Parathyroid adenoma (tissue), 2 donors: ENCODE measurements around the gene NFYC.
A peak's percentile ranks its signal among the peaks of the same experiment; 100 is the strongest.

Source experiments
- H2AFZ ChIP-seq: fragments of 300-600 bp; sonication (generic); one replicate; pipeline ENCODE4 v1.7.0; 2017; ENCODE audit warnings: antibody characterized with exemption, mild to moderate bottlenecking
- H3K27ac ChIP-seq: fragments of 300-600 bp; sonication (generic); one replicate; pipeline ENCODE4 v1.7.0; 2017
- H3K27me3 ChIP-seq: fragments of 300-600 bp; sonication (generic); one replicate; pipeline ENCODE4 v1.7.0; 2017; ENCODE audit warnings: low read length; ENCODE audit not compliant: control insufficient read depth, insufficient read depth
- H3K36me3 ChIP-seq: fragments of 300-600 bp; sonication (generic); one replicate; pipeline ENCODE4 v1.7.0; 2017; ENCODE audit warnings: low read length; ENCODE audit not compliant: control insufficient read depth, insufficient read depth
- H3K4me1 ChIP-seq: fragments of 300-600 bp; sonication (generic); one replicate; pipeline ENCODE4 v1.7.0; 2017; ENCODE audit warnings: control low read depth
- H3K4me2 ChIP-seq: fragments of 300-600 bp; sonication (generic); one replicate; pipeline ENCODE4 v1.7.0; 2017; ENCODE audit warnings: low read length
- H3K4me3 ChIP-seq: fragments of 300-600 bp; sonication (generic); one replicate; pipeline ENCODE4 v1.7.0; 2017; ENCODE audit warnings: low read depth, low read length
- H3K79me2 ChIP-seq: fragments of 300-600 bp; sonication (generic); one replicate; pipeline ENCODE4 v1.7.0; 2017; ENCODE audit warnings: control low read depth
- H3K9ac ChIP-seq: fragments of 300-600 bp; sonication (generic); one replicate; pipeline ENCODE4 v1.7.0; 2017; ENCODE audit warnings: mild to moderate bottlenecking
- H3K9me3 ChIP-seq: fragments of 300-600 bp; sonication (generic); one replicate; pipeline ENCODE4 v1.7.0; 2017; ENCODE audit warnings: low read length; ENCODE audit not compliant: control insufficient read depth
- CTCF ChIP-seq: fragments of 300-600 bp; sonication (generic); IDR thresholded peaks from one replicate; pipeline ENCODE4 v1.7.0; 2017; ENCODE audit warnings: antibody characterized with exemption, mild to moderate bottlenecking
- donor health status: primary hyperparathyroidism.

NFYC gene

GRCh38 chr1:40780678-40781607, 89.4 kb downstream of the NFYC start:
- Histone ChIP-seq H3K4me2 (no peak overlapping the region), H2AFZ (no peak overlapping the region)
- no peak for TF ChIP-seq CTCF

GRCh38 chr1:40781608-40781971, 90.1 kb downstream of the NFYC start:
- Histone ChIP-seq H3K79me2 (no peaks in the 10 kb centered on the region), H3K27me3 (no peaks in the 10 kb centered on the region), H3K9me3 (no peaks in the 10 kb centered on the region), H2AFZ (no peak overlapping the region), H3K4me2 (no peak overlapping the region), H3K9ac (no peak overlapping the region), H3K27ac (no peak overlapping the region), H3K36me3 (no peaks in the 10 kb centered on the region), H3K4me1 (peaks cover 3% of the 10 kb centered on the region), H3K4me3 (no peak overlapping the region)
- no peak for TF ChIP-seq CTCF

More at GRCh38 chr1:40780678-40781607, 89.4 kb downstream of the NFYC start:
- no peaks in the 10 kb centered on the region for H3K79me2 ChIP-seq
- no peak overlapping the region for H3K27ac ChIP-seq
- no peaks in the 10 kb centered on the region for H3K36me3 ChIP-seq
- peaks cover 3% of the 10 kb centered on the region for H3K4me1 ChIP-seq
- no peaks in the 10 kb centered on the region for H3K9me3 ChIP-seq
- H3K9ac ChIP-seq: no peak overlapping the region
- no peaks in the 10 kb centered on the region for H3K27me3 ChIP-seq
- no peak overlapping the region for H3K4me3 ChIP-seq

- H2AFZ ChIP-seq: no peak overlapping the region
- H3K27ac ChIP-seq: no peak overlapping the region
- no peaks in the 10 kb centered on the region for H3K27me3 ChIP-seq
- no peaks in the 10 kb centered on the region for H3K36me3 ChIP-seq
- H3K9me3 ChIP-seq: no peaks in the 10 kb centered on the region
- no peak overlapping the region for H3K4me3 ChIP-seq
- no peak overlapping the region for H3K9ac ChIP-seq
- peaks cover 3% of the 10 kb centered on the region for H3K4me1 ChIP-seq
- H3K4me2 ChIP-seq: peak overlapping the region; percentile 76
- no peaks in the 10 kb centered on the region for H3K79me2 ChIP-seq
- no peak for TF ChIP-seq CTCF
These were observed 91.0 kb downstream of the NFYC start for GRCh38 chr1:40782371-40782956.

- Histone ChIP-seq H3K79me2 (no peaks in the 10 kb centered on the region), H2AFZ (peak within 1 kb of the TSS; percentile 42), H3K36me3 (no peaks in the 10 kb centered on the region), H3K9ac (no peak within 1 kb of the TSS), H3K4me3 (no peak within 1 kb of the TSS), H3K27ac (no peak within 1 kb of the TSS), H3K4me2 (peak within 1 kb of the TSS; percentile 76), H3K27me3 (no peaks in the 10 kb centered on the region), H3K9me3 (no peaks in the 10 kb centered on the region), H3K4me1 (peaks cover 3% of the 10 kb centered on the region)
- no peak for TF ChIP-seq CTCF
These were observed 91.7 kb downstream of the NFYC start, which contains the start of gene KCNQ4 for GRCh38 chr1:40783001-40783905. KCNQ4 (plus strand) TSS chr1:40783787; CDS start chr1:40784094, 307 bp downstream.
